Parathyroid adenoma (tissue), 2 donors: ENCODE data around the gene ERICH2.

ENCODE experiments used
- H2AFZ ChIP-seq: fragments of 300-600 bp; sonication (generic); one replicate; pipeline ENCODE4 v1.7.0; 2017; ENCODE audit warnings: antibody characterized with exemption, mild to moderate bottlenecking
- H3K27ac ChIP-seq: fragments of 300-600 bp; sonication (generic); one replicate; pipeline ENCODE4 v1.7.0; 2017
- H3K27me3 ChIP-seq: fragments of 300-600 bp; sonication (generic); one replicate; pipeline ENCODE4 v1.7.0; 2017; ENCODE audit warnings: low read length; ENCODE audit not compliant: control insufficient read depth, insufficient read depth
- H3K36me3 ChIP-seq: fragments of 300-600 bp; sonication (generic); one replicate; pipeline ENCODE4 v1.7.0; 2017; ENCODE audit warnings: low read length; ENCODE audit not compliant: control insufficient read depth, insufficient read depth
- H3K4me1 ChIP-seq: fragments of 300-600 bp; sonication (generic); one replicate; pipeline ENCODE4 v1.7.0; 2017; ENCODE audit warnings: control low read depth
- H3K4me2 ChIP-seq: fragments of 300-600 bp; sonication (generic); one replicate; pipeline ENCODE4 v1.7.0; 2017; ENCODE audit warnings: low read length
- H3K4me3 ChIP-seq: fragments of 300-600 bp; sonication (generic); one replicate; pipeline ENCODE4 v1.7.0; 2017; ENCODE audit warnings: low read depth, low read length
- H3K79me2 ChIP-seq: fragments of 300-600 bp; sonication (generic); one replicate; pipeline ENCODE4 v1.7.0; 2017; ENCODE audit warnings: control low read depth
- H3K9ac ChIP-seq: fragments of 300-600 bp; sonication (generic); one replicate; pipeline ENCODE4 v1.7.0; 2017; ENCODE audit warnings: mild to moderate bottlenecking
- H3K9me3 ChIP-seq: fragments of 300-600 bp; sonication (generic); one replicate; pipeline ENCODE4 v1.7.0; 2017; ENCODE audit warnings: low read length; ENCODE audit not compliant: control insufficient read depth
- CTCF ChIP-seq: fragments of 300-600 bp; sonication (generic); IDR thresholded peaks from one replicate; pipeline ENCODE4 v1.7.0; 2017; ENCODE audit warnings: antibody characterized with exemption, mild to moderate bottlenecking
- donor health status: primary hyperparathyroidism.

ERICH2 gene

GRCh38 chr2:170845343-170845742, 75.2 kb downstream of the ERICH2 start:
- Histone ChIP-seq H2AFZ (no peak overlapping the region), H3K36me3 (no peaks in the 10 kb centered on the region), H3K4me3 (no peak overlapping the region), H3K27me3 (no peaks in the 10 kb centered on the region), H3K27ac (no peak overlapping the region), H3K9ac (no peak overlapping the region), H3K4me2 (no peak overlapping the region), H3K4me1 (peaks cover 18% of the 10 kb centered on the region), H3K9me3 (no peaks in the 10 kb centered on the region), H3K79me2 (no peaks in the 10 kb centered on the region)
- no peak for TF ChIP-seq CTCF

GRCh38 chr2:170846314-170846713, 76.1 kb downstream of the ERICH2 start:
- Histone ChIP-seq H3K4me1 (peaks cover 18% of the 10 kb centered on the region), H3K27ac (no peak overlapping the region), H3K9me3 (no peaks in the 10 kb centered on the region), H2AFZ (no peak overlapping the region), H3K9ac (no peak overlapping the region), H3K36me3 (no peaks in the 10 kb centered on the region), H3K4me3 (no peak overlapping the region), H3K79me2 (no peaks in the 10 kb centered on the region), H3K4me2 (no peak overlapping the region), H3K27me3 (no peaks in the 10 kb centered on the region)
- no peak for TF ChIP-seq CTCF

- H3K27ac ChIP-seq: no peak overlapping the region
- no peaks in the 10 kb centered on the region for H3K27me3 ChIP-seq
- H3K9ac ChIP-seq: no peak overlapping the region
- no peak overlapping the region for H2AFZ ChIP-seq
- H3K79me2 ChIP-seq: no peaks in the 10 kb centered on the region
- H3K4me3 ChIP-seq: no peak overlapping the region
- H3K4me2 ChIP-seq: no peak overlapping the region
- no peaks in the 10 kb centered on the region for H3K9me3 ChIP-seq
- H3K4me1 ChIP-seq: peaks cover 5% of the 10 kb centered on the region
- TF ChIP-seq CTCF: no peak
- H3K36me3 ChIP-seq: no peaks in the 10 kb centered on the region
Measured at GRCh38 chr2:170847716-170848115, 77.5 kb downstream of the ERICH2 start.
